PFSK-1 (cell line): ENCODE data around the gene CTNNA3.

Experiments
- FOXP2 ChIP-seq: optimal IDR thresholded peaks from 2 replicates; pipeline ENCODE3; 2011; ENCODE audit warnings: borderline replicate concordance, control low read depth, inconsistent platforms; ENCODE audit not compliant: insufficient read depth; ENCODE audit errors: extremely low read length, extremely low read depth
- POLR2AphosphoS5 ChIP-seq: IDR thresholded peaks from 2 replicates; pipeline ENCODE4 v1.6.1; 2012; ENCODE audit warnings: low read depth, mild to moderate bottlenecking, control low read depth, low read length, moderate library complexity
- REST ChIP-seq, 2 experiments: IDR thresholded peaks; 2 replicates each; pipeline versions ENCODE4 v1.6.1 to v1.8.0; 2011 to 2012; ENCODE audit warnings: low read depth in 2 of 2, low read length in 2 of 2, control low read depth in 1 of 2, inconsistent platforms in 1 of 2, mild to moderate bottlenecking in 1 of 2, moderate library complexity in 1 of 2; ENCODE audit not compliant: insufficient read depth in 1 of 2
- SIN3A ChIP-seq: IDR thresholded peaks from 2 replicates; pipeline ENCODE4 v1.6.1; 2012; ENCODE audit warnings: mild to moderate bottlenecking, low read length, moderate library complexity, borderline replicate concordance; ENCODE audit not compliant: insufficient read depth
- TAF1 ChIP-seq: IDR thresholded peaks from 2 replicates; pipeline ENCODE4 v1.6.1; 2012; ENCODE audit warnings: low read length, control low read depth, borderline replicate concordance; ENCODE audit not compliant: insufficient read depth

The CTNNA3 gene

GRCh38 chr10:67452892-67453291 lies 243.1 kb downstream of the CTNNA3 start:
- no peak for TF ChIP-seq TAF1
- no peak for TF ChIP-seq SIN3A
- no peak for TF ChIP-seq REST (IDR thresholded peaks at IDR 0.05; ENCODE audit: insufficient read depth in 1 of 2, low read depth in 2 of 2, low read length in 2 of 2)
- TF ChIP-seq POLR2AphosphoS5 = no peak
- no peak for TF ChIP-seq FOXP2

GRCh38 chr10:67438605-67439304 lies 257.2 kb downstream of the CTNNA3 start:
- TF ChIP-seq TAF1 = no peak
- TF ChIP-seq SIN3A = no peak
- no peak for TF ChIP-seq POLR2AphosphoS5
- no peak for TF ChIP-seq FOXP2
- TF ChIP-seq REST (IDR thresholded peaks at IDR 0.05; ENCODE audit: insufficient read depth in 1 of 2, low read depth in 2 of 2, low read length in 2 of 2) = no peak

- no peak for TF ChIP-seq FOXP2
- TF ChIP-seq TAF1 = no peak
- TF ChIP-seq SIN3A = no peak
- TF ChIP-seq POLR2AphosphoS5 = no peak
- TF ChIP-seq REST (IDR thresholded peaks at IDR 0.05; ENCODE audit: insufficient read depth in 1 of 2, low read depth in 2 of 2, low read length in 2 of 2) = no peak
Observed at GRCh38 chr10:67433276-67433675, 262.7 kb downstream of the CTNNA3 start.

GRCh38 chr10:67402620-67403019 lies 293.4 kb downstream of the CTNNA3 start:
- TF ChIP-seq SIN3A = no peak
- no peak for TF ChIP-seq REST (IDR thresholded peaks at IDR 0.05; ENCODE audit: insufficient read depth in 1 of 2, low read depth in 2 of 2, low read length in 2 of 2)
- no peak for TF ChIP-seq POLR2AphosphoS5
- TF ChIP-seq FOXP2 = no peak
- no peak for TF ChIP-seq TAF1

GRCh38 chr10:67401711-67402110 lies 294.3 kb downstream of the CTNNA3 start:
- TF ChIP-seq TAF1 = no peak
- no peak for TF ChIP-seq FOXP2
- no peak for TF ChIP-seq POLR2AphosphoS5
- TF ChIP-seq SIN3A = no peak
- no peak for TF ChIP-seq REST (IDR thresholded peaks at IDR 0.05; ENCODE audit: insufficient read depth in 1 of 2, low read depth in 2 of 2, low read length in 2 of 2)
